Measurements from ENCODE around the gene GJB2.

Gene GJB2

DNA sequence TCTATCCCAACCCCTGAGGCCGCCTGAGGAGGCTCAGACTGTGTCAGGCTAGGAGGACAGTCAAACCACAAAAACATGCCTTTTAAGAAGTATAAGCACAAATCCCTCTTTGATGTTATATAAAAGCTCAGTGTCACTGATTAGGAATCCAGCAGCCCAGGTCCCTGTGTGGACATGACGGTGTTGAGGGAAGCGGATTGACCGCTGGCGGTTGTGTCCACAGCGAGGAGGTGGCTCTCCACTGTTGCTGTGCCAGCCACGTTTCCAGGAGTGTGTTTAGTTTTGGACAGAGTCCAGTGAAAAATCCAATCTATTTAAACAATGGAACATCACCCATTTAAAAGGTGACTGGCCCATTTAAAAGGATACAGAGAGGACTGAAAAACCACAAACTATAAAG is 24.3 kb downstream of the GJB2 start:
- TF ChIP-seq, protein P1, sequence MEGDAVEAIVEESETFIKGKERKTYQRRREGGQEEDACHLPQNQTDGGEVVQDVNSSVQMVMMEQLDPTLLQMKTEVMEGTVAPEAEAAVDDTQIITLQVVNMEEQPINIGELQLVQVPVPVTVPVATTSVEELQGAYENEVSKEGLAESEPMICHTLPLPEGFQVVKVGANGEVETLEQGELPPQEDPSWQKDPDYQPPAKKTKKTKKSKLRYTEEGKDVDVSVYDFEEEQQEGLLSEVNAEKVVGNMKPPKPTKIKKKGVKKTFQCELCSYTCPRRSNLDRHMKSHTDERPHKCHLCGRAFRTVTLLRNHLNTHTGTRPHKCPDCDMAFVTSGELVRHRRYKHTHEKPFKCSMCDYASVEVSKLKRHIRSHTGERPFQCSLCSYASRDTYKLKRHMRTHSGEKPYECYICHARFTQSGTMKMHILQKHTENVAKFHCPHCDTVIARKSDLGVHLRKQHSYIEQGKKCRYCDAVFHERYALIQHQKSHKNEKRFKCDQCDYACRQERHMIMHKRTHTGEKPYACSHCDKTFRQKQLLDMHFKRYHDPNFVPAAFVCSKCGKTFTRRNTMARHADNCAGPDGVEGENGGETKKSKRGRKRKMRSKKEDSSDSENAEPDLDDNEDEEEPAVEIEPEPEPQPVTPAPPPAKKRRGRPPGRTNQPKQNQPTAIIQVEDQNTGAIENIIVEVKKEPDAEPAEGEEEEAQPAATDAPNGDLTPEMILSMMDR (IDR thresholded peaks at IDR 0.05; ENCODE audit: borderline replicate concordance, insufficient read depth, low read depth, low read length) = no peak
- H3K4me3 ChIP-seq (ENCODE audit: low read depth, low read length) = no peak overlapping the region

DNA sequence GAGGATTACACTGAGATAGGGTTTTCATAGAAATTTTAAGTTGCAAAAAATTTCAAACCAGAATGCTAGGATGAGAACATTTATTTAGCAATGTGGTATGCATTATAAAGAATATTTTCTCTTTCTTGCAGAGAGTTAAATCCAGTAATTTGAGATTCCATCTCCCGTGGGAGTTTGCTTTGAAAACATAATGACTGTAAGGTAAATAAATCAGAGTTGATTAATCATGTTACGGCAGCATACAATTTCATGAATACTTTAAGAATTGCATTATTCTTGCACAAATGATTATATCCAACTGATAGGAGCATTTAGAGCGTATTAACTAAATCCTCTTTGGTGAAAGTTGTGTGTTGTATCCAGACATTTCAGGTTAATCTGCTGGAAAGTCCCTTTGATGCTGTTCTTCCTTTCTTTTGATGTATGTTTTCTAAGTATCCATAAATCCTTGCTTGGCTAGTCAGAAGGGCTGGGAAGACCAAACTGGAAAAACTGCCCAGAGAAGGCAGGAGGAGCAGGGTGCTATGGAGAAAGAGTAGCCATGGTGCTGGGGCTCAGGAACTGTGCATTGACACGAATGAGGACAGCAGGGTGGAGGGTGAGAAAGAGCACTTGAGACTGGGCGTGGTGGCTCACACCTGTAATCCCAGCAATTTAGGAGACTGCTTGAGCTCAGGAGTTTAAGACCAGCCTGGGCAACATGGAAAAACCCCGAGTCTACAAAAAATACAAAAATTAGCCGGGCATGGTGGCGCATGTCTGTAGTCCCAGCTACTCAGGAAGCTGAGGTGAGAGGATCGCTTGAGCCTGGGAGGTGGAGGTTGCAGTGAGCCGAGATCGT is 27.1 kb downstream of the GJB2 start:
- TF ChIP-seq, protein P1 (IDR thresholded peaks at IDR 0.05; ENCODE audit: borderline replicate concordance, insufficient read depth, low read depth, low read length) = no peak
- no peak overlapping the region for H3K4me3 ChIP-seq (ENCODE audit: low read depth, low read length)

DNA sequence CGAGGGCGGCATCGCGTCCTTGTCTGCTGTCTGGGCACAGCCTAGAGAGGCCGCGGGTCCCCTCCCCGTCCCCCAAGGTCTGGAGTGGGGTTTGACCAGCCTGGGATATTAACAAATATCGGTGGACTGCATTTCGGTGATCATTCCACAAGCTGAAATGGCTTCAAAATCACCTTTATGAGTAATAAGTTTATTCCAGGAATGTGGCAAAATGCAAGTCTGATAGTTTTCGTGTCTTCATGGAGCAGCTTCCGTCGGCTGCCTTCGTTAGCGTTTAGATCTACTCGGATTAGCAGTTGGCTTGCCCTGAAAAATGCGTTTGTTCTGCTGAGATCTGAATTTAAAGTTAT is 30.8 kb downstream of the GJB2 start:
- TF ChIP-seq, protein P1 (IDR thresholded peaks at IDR 0.05; ENCODE audit: borderline replicate concordance, insufficient read depth, low read depth, low read length) = no peak
- H3K4me3 ChIP-seq (ENCODE audit: low read depth, low read length) = peak overlapping the region; percentile 53

DNA sequence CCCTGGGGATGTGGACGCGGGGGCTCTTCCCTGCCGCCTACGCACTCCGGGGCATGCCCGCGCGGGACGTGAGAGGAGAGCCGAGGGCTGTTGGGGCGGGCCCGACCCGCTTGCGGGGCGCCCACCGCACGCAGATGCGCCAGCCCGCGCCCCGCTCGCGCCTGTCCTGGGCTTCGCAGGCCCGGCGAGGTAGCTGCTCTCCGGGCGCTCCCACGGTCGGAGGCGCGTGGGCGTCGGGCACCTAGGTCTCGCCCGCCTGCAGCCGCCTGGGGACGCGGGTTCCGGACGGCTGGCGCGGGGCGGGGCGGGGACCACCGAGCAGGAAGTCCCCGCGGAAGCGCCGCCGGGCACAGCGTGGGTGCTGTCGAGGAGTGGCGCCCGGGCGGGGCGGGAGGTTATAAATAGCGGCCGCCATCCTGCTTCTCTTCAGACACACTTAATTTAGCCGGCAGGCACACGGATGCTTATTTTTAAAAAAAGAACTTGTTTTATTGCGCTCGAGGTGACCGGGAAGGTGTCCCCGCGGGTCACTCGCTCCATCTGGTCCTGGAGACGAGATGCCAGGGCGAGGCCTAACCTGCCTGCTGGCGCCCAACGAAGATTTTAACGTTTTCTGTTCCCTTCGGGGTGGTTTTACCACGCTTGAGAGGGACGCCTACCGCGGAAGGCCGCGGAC is 31.3 kb downstream of the GJB2 start:
- TF ChIP-seq, protein P1 (IDR thresholded peaks at IDR 0.05; ENCODE audit: borderline replicate concordance, insufficient read depth, low read depth, low read length) = no peak
- peak overlapping the region; percentile 53 for H3K4me3 ChIP-seq (ENCODE audit: low read depth, low read length)

DNA sequence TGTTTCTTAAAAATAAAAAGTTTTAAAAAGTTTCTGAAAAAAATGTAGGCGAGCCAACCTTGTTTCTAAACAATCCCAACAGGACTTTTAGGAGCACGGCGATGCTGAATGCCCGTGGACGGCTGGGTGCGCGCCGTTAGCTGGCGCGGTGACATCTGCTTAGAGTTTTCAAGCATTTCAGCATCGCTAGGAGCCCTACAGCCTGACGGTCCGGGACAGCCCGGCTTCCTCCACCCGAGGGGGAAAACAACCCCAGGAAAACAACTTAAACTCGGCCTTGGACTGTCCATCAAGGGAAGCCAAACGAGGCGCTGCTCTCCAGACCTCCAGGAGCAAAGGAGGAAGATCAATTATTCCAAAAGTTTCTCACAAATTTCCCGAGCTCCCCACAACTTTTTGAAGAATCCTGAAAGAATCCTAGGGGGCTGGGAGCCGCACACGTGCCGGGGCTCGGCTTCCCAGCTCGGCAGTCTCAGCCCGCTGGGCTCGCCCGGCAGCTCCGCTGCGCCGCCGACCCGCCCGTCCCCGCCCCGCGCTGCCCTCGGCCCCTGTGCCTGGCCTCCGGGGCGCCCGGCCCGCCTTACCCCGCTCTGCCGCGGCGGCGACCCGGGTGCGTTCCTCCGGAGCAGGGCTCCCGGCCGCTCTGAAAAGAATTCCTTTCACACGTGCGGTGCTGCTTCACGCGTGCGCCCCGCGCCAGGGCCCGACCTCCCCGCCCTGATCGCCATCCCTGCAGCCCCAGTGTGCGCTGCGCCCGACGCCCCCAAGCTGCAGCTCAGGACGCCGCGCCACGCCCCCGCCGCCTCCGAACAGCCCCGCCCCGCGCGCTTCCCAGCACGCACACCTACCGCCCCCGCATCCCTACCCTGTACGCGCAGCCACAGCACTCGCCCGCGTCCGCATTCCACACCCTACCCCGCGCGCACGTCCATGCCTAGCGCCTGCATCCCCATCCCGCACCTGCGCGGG is 32.1 kb downstream of the GJB2 start, which contains the start of gene GJA3:
TSS of gene GJA3 (minus strand) at position 747 of the 969 bp plus-strand sequence. CDS start 17,764 bp downstream, outside the sequence.
- TF ChIP-seq, protein P1 (IDR thresholded peaks at IDR 0.05; ENCODE audit: borderline replicate concordance, insufficient read depth, low read depth, low read length) = no peak
- H3K4me3 ChIP-seq (ENCODE audit: low read depth, low read length) = peak within 1 kb of the TSS; percentile 53

DNA sequence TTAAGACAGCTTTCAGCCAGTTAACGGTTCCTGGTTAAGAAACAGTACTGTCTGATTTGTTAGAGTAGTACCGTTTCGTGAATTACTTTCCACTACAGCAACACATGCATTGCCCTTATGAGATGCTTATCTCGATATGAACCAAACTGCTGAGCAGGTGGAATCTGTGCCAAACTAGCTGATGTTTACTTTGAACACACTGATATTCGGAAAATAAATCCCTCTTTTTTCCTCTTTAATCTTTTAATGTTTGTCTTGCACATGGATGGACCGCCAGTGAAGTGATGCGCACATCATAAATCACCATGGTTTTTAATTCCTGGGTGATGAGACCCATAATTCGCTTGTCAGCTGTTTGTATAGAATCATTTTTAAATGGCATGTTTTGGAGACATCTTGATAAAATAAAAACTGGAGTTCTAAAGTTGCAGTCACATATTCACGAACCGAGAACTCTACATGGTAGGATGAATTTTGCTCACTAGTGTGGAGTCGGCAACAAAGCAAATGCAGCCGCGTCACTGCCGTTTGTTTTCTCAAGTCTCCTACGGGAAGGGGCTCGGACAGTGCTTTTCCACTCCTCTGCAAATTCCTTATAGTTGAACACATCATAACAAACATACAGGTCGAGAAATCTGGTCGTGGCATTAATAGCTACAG is 33.0 kb downstream of the GJB2 start:
- TF ChIP-seq, protein P1 (IDR thresholded peaks at IDR 0.05; ENCODE audit: borderline replicate concordance, insufficient read depth, low read depth, low read length) = no peak
- H3K4me3 ChIP-seq (ENCODE audit: low read depth, low read length) = no peak overlapping the region
